ENCODE results near the gene MGAT2. TPM values are rescaled to one million over a fixed set of nuclear protein-coding genes. Genes with fewer than 3 reads are reported as not detected.

Gene MGAT2
- total and polyA plus RNA-seq, 2 of the 4 experiments (the other 2 are of a cell fraction) = 36.6 to 67.6 TPM

Small RNAs within 50 kb of the gene (microRNA-seq; reads per million reads assigned to microRNA genes)
- gene AL139099.3 (ENCODE audit: insufficient read depth, insufficient read length) (not detected), gene AL139099.4 (ENCODE audit: insufficient read depth, insufficient read length) (not detected), gene RF00019 (ENCODE audit: insufficient read depth, insufficient read length) (not detected)

Small RNAs within 50 kb of the gene (small RNA-seq; reads per million reads assigned to genes)
- 0 reads per million in 5 experiments for gene AL139099.3
- 0 reads per million in 5 experiments for gene AL139099.4
- 0 reads per million in 5 experiments for gene RF00019

Other genes starting within 250 kb of the MGAT2 start
- 318 and 794 TPM in 2 replicates for gene RPS29, start 34.4 kb upstream of the MGAT2 start, total RNA-seq (2012; rRNA removed)
- gene RPS29, start 34.4 kb upstream of the MGAT2 start, polyA plus RNA-seq (2012; rRNA removed) = 8,930 and 10,393 TPM in 2 replicates
- 20.8 and 28.3 TPM in 2 replicates for gene LRR1, start 21.9 kb upstream of the MGAT2 start, total RNA-seq (2012; rRNA removed)
- 11.6 and 13.1 TPM in 2 replicates for gene LRR1, start 21.9 kb upstream of the MGAT2 start, polyA plus RNA-seq (2012; rRNA removed)
- gene RPL36AL, start 173 bp upstream of the MGAT2 start, total RNA-seq (2012; rRNA removed) = 129 and 249 TPM in 2 replicates
- 313 and 346 TPM in 2 replicates for gene RPL36AL, start 173 bp upstream of the MGAT2 start, polyA plus RNA-seq (2012; rRNA removed)
- 4.1 and 7.5 TPM in 2 replicates for gene DNAAF2, start 14.4 kb downstream of the MGAT2 start, total RNA-seq (2012; rRNA removed)
- gene DNAAF2, start 14.4 kb downstream of the MGAT2 start, polyA plus RNA-seq (2012; rRNA removed) = 4.7 and 4.9 TPM in 2 replicates
- gene POLE2, start 67.4 kb downstream of the MGAT2 start, total RNA-seq (2012; rRNA removed) = 12.2 and 18.1 TPM in 2 replicates
- 10.3 and 12.3 TPM in 2 replicates for gene POLE2, start 67.4 kb downstream of the MGAT2 start, polyA plus RNA-seq (2012; rRNA removed)
- 0.90 and 1.9 TPM in 2 replicates for gene KLHDC1, start 72.3 kb downstream of the MGAT2 start, total RNA-seq (2012; rRNA removed)
- gene KLHDC1, start 72.3 kb downstream of the MGAT2 start, polyA plus RNA-seq (2012; rRNA removed) = 0.34 and 0.51 TPM in 2 replicates
- 41.8 and 51.1 TPM in 2 replicates for gene KLHDC2, start 147.4 kb downstream of the MGAT2 start, total RNA-seq (2012; rRNA removed)
- 27.0 and 29.2 TPM in 2 replicates for gene KLHDC2, start 147.4 kb downstream of the MGAT2 start, polyA plus RNA-seq (2012; rRNA removed)
- gene NEMF, start 232.0 kb downstream of the MGAT2 start, total RNA-seq (2012; rRNA removed) = 30.5 and 76.1 TPM in 2 replicates
- 19.3 and 19.5 TPM in 2 replicates for gene NEMF, start 232.0 kb downstream of the MGAT2 start, polyA plus RNA-seq (2012; rRNA removed)

Measured in IMR-90 (cell line).